DMS79 (cell line): ENCODE results near the gene KIF11.
"Not testable (repeated sequence)": the region's sequence is repeated elsewhere in the genome, so short reads cannot be mapped to it uniquely, and the experiment has no call there.

Experiments
- DNase-seq: peaks from one replicate; lab custom pipeline; 2025; lab: John Stamatoyannopoulos, UW

KIF11 gene

DNA sequence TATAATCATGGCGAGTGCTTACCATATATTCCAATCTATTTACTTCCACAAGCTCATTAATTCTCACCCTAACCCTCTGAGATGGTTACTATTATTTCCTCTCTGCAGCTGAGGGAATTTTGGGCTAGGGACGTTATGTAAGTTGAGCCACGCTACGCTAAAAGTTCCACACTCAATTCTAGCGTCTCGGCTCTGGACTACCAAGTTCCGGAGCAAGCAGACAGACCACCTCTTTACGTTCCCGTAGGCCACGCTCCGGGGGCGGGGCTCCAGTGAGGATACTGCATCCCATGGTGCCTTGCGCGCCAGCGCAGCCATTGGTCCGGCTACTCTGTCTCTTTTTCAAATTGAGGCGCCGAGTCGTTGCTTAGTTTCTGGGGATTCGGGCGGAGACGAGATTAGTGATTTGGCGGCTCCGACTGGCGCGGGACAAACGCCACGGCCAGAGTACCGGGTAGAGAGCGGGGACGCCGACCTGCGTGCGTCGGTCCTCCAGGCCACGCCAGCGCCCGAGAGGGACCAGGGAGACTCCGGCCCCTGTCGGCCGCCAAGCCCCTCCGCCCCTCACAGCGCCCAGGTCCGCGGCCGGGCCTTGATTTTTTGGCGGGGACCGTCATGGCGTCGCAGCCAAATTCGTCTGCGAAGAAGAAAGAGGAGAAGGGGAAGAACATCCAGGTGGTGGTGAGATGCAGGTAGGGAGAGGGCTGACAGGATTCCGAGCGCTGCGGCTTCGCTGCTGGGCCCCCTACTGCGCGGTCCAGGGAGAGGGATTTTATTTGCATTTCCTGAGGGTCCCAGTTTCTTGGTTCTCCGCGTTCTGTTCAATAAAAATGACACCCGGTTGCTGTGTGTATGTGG lies at the start of gene KIF11:
Gene KIF11, plus strand, starts transcription at position 370 of the 858 bp plus-strand sequence. Its CDS starts 246 bp downstream, at position 616.
- DNase-seq, result peak; percentile 79

DNA sequence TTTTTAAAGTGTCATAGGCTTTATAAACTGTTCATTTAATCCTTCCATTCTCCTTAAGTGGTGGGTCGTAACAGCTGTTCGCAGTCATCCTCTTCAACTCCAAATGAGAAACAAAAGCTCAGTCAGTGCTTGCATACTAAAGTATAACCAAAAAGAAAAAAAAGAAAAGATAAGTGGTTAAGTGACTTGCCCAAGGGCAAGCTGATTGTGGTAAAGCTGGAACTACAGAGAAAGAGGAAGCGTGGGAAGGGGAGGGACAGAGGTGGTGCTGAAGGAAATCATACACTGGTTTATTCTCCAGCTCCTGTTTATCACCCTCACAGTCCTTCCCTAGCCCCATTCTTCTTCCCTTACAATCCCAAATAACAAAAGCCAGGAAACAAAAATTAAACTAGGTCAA lies 48.6 kb upstream of the KIF11 start:
- no peak for DNase-seq

GRCh38 chr10:92545556-92545955 lies 47.4 kb upstream of the KIF11 start:
- DNase-seq, result no peak

- no peak for DNase-seq
Observed at GRCh38 chr10:92547676-92548075, 45.3 kb upstream of the KIF11 start.

- DNase-seq, result no peak
Observed at GRCh38 chr10:92550924-92551323, 42.0 kb upstream of the KIF11 start.

DNA sequence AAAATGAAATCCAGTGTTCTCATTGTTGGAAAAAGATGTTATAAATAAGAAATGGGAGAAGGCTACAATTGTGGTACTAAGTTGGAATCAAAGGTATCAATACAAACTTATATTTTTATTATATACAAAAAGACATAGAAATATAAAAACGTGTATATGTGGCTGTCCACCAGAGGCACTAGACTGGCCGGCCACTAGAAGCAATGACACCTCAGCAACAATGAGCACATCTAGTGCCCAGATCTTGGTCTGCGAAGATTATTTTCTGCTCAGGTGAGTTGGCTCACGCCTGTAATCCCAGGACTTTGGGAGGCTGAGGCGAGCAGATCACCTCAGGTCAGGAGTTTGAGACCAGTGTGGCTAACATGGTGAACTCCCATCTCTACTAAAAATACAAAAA lies 40.6 kb upstream of the KIF11 start:
- DNase-seq, result no peak

- DNase-seq, result no peak
Observed at GRCh38 chr10:92553959-92554358, 39.0 kb upstream of the KIF11 start.

DNA sequence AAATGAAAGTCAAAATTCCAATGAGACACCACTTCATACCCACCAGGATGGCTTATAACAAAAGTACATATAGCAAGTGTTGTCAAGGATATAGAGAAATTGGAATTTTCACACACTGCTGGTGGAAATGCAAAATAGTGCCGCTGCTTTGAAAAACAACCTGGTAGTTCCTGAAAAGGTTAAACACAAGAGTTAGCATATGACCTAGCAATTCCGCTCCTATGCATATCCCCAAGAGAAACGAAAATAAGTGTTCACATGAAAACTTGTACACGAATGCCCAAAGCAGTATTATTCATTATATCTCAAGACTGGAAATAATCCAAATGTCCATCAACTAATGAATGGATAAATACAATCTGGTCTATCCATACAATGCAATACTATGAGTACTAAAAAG lies 33.9 kb upstream of the KIF11 start:
- DNase-seq, result no peak

DNA sequence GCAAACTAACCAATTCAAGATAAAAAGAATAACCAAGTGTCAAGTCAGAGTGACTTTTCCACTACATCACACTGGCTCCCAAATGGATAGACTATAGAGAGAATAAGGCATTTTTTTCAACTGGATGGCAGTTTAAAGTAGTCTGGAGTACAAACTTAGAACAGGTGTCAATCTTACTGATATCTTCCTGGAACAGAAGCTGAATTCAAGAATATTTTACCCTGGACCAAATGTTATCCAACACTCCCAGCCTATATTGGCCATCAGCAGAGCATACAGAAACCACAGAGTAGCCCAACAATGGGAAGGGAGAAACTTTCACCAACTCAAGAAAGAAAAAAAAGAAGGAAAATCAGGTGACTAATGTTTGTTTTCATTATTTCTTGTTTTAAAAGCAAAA lies 30.5 kb upstream of the KIF11 start:
- DNase-seq, result no peak

GRCh38 chr10:92567952-92568600 lies 24.9 kb upstream of the KIF11 start:
- no peak for DNase-seq

DNA sequence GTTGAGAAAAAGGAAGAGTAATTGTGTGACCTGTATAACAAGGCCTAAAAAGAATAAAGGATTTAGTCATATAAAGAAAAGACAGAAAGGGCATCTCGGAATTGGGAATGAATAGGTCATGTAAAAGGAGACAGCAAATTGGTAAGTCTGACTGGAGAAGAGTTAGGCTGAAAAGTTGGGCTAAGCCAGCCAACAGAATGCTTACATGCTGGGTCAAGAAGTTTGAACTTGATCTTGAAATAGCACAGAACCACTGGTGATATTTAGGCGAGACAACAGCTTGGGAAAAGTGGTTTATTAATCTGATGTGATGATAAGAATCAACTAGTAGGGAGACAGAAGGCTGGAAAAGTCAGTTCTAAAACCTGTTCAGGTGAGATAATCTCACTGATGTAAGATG lies 23.9 kb upstream of the KIF11 start:
- DNase-seq, result no peak

- not testable (repeated sequence) for DNase-seq
Observed at GRCh38 chr10:92569663-92570062, 23.3 kb upstream of the KIF11 start.

GRCh38 chr10:92571649-92572048 lies 21.3 kb upstream of the KIF11 start:
- no peak for DNase-seq

DNA sequence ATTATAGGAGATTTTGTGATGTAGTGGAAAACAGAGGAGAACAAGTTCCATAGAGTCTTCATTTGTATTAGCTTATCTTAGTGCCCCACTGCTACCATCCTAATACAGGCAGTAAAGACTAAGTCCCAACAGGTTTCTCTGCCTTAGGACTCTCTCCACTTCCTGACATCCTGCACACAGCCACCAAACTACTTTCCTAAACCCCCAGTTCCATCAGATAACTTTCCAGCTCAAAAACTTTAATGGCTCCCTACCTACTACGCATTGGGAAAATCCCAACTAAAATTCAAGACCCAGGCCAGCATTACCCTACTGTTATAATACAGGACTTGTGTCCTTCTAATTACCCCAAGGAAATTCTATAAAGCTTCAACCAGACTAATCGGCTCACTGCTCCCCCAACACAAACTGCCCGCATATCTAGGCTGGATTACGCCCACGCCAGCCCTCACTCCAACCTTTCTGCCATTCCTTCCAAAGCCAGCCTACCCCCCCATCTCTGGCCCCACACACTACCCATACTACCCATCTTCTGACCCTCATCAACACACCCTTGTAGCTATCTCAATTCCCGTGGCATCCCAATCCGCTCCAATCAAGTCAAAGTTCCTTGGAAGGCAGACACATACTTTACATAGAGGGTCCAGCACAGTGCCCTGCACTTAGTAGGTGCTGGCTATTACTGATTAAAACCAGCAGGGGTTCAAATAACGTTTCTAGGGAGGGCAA lies 20.4 kb upstream of the KIF11 start:
- DNase-seq, result no peak

GRCh38 chr10:92573091-92573797 lies 19.7 kb upstream of the KIF11 start:
- no peak for DNase-seq

- DNase-seq, result peak; percentile 38
Observed at GRCh38 chr10:92573798-92574547, 19.0 kb upstream of the KIF11 start, which contains the start of gene IDE. TSS of gene IDE (minus strand) at chr10:92574093. CDS start at chr10:92574019, 74 bp downstream.

DNA sequence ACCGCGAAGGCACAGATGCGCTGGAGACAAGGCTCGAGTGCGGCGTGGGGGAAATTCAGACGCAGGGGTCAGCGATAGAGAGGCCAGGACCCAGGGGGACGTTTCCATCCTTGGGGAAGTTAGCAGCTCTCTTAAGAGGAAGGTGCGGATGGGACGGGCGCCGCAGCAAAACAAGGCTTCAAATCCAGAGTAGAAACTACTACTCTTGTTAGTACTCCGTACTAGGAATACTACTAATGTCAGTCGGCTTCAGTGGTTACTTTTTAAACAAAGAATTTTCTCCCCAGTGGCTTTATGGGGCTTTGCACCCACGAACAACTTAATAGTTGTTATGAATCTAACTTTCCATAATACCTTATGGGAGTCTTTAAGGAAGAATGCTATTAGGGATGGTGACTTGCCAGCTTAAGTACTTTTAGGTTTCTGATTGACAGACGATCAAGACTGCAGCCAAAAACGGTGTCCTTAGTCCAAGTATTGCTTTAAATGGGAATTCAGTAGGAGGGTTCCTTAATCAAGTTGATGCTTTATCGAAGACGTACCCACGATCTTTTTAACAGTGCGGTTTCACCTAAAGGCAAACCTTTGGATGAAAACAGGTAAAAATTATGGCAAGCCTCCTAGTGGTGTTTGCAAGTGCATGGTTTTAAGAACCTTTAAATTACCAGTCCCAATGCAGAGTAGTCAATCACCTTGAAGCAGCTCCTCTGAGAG lies 18.2 kb upstream of the KIF11 start:
- DNase-seq, result no peak

DNA sequence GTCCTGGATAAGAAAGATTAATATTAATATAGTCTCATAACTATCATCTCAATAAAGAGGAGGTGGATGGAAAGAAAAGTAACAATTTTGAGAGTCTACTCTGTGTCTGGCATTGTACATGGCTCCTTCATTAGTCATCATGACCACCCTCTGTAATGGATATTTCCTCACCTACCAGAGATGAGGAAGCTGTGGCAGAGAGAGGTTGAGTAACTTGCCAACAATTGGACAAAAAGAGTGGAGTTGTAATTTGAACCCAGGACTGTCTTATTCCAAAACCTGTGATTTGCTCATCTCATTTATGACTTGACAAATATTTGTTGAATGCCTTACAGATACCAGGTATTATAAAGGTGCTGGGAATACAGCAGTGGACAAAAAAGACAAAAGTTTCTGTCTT lies 17.0 kb upstream of the KIF11 start:
- DNase-seq, result no peak

GRCh38 chr10:92582347-92582746 lies 10.6 kb upstream of the KIF11 start:
- not testable (repeated sequence) for DNase-seq
